ENCODE results near the gene NME7.
"Not testable (repeated sequence)": the region's sequence is repeated elsewhere in the genome, so short reads cannot be mapped to it uniquely, and the experiment has no call there.

The NME7 gene

GRCh38 chr1:169305356-169305755 is 62.2 kb downstream of the NME7 start:
- DNase-seq (ENCODE audit: low spot score): no peak

GRCh38 chr1:169300854-169301253 is 66.7 kb downstream of the NME7 start:
- no peak for DNase-seq (ENCODE audit: low spot score)

GRCh38 chr1:169298441-169298840 is 69.2 kb downstream of the NME7 start:
- DNase-seq (ENCODE audit: low spot score): no peak

DNA sequence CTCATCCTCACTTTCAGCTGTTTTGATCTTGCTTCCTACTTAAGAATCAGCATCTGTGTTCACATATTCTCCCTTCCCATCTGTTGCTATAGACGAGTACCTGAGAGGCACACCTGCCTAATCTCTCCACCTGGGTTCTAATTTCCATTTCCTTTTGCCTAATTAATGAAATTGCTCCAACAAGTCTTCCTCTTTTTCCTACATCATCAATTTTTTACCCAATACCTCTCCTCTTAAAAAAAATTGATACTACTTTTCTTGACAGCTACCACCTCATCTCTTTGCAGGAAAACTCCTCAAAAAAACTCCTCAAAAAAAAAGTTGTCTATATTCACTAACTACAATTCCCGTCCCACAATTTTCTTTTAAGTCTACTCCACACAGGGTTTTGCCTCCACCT is 71.8 kb downstream of the NME7 start:
- DNase-seq (ENCODE audit: low spot score): no peak

DNA sequence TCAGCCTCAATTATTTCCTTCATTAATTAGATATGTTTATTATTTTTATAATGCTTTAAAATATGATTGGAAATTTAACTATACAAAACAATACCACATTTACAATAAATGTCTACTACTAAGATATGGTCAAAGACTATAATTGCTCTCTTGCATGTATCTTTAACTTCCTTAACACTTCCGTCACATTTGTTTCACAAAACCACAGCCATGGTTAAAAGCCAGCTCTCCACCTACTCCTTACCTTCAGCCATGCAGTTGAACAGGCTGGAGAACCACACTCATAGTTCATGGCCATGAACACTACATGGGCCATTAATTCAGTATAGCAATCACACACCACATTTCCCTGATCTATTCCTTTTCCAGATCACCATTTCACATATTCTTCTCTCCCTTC is 72.2 kb downstream of the NME7 start:
- no peak for DNase-seq (ENCODE audit: low spot score)

DNA sequence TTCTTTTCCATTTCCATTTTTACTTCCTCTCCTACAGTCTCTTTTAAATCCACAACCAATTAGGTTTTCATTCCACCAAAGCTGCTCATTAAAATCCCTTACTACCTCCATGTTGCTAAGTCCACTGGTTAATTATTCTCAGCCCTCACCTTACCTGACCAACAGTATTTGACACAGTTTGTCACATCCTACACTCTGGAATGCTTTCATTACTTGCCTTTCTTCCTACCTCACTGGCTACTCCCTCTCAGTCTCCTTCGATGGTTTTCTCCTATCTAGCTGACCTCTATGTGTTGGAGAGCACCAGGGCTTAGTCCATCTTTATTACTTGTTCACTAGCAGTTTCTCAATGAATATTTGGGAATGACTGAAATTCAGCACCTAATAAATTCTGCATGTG is 78.6 kb downstream of the NME7 start:
- no peak for DNase-seq (ENCODE audit: low spot score)

- DNase-seq (ENCODE audit: low spot score): no peak
Observed at GRCh38 chr1:169288011-169288414, 79.6 kb downstream of the NME7 start.

DNA sequence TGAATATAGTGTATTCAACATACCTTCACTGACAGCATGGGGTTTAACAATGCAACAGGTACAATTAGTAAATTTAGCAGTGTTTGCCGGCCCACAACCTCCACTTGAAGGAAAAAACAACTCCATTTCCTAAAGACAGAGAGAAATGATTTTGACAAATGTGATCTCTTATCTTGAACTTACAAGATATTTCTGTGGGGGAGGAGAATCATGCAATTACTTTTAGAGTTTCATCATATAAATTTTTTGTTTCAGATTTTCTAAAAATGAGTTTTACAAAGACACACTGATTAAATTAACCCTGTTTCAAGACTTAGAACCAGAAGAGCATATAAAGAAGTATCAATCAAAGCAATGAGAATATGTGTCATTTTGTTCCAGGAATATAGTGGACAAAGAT is 80.3 kb downstream of the NME7 start:
- no peak for DNase-seq (ENCODE audit: low spot score)

DNA sequence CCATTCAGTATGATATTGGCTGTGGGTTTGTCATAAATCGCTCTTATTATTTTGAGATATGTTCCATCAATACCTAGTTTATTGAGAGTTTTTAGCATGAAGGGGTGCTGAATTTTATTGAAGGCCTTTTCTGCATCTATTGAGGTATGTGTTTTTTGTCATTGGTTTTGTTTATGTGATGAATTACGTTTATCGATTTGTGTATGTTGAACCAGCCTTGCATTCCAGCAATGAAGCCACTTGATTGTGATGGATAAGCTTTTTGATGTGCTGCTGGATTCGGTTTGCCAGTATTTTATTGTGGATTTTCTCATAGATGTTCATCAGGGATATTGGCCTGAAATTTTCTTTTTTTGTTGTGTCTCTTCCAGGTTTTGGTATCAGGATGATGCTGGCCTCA is 86.0 kb downstream of the NME7 start:
- DNase-seq (ENCODE audit: low spot score): not testable (repeated sequence)

GRCh38 chr1:169271098-169271497 is 96.5 kb downstream of the NME7 start:
- DNase-seq (ENCODE audit: low spot score): no peak

DNA sequence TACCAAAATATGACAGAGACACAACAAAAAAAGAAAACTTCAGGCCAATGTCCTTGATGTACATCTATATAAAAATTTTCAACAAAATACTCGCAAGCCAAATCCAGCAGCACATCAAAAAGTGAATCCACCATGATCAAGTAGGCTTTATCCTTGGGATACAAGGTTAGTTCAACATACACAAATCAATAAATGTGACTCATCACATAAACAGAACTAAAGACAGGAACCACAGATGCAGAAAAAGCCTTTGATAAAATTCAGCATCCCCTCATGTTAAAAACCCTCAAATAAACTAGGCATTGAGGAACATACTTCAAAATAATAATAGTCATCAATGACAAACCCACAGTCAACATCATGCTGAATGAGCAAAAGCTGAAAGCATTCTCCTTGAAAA is 101.5 kb downstream of the NME7 start:
- no peak for DNase-seq (ENCODE audit: low spot score)

GRCh38 chr1:169263059-169263458 is 104.5 kb downstream of the NME7 start:
- DNase-seq (ENCODE audit: low spot score): no peak

DNA sequence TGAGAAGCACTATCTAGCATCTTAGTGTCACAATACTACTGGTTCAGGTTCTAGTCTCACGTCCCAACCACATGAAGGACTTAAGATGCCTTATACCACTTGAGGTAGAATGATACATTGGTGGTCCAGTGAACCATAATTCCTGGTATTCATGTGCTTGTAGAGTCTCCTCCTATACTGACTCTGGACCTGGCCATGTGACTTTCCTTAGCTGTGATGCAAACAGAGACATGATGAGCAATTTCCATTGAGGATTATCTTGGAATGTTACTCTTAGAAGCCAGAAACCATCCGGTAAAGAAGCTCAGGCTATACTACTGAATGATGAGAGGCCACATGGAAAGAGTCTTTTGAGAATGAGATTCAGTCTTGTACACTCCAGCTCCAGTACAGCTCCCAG is 105.7 kb downstream of the NME7 start:
- DNase-seq (ENCODE audit: low spot score): no peak

DNA sequence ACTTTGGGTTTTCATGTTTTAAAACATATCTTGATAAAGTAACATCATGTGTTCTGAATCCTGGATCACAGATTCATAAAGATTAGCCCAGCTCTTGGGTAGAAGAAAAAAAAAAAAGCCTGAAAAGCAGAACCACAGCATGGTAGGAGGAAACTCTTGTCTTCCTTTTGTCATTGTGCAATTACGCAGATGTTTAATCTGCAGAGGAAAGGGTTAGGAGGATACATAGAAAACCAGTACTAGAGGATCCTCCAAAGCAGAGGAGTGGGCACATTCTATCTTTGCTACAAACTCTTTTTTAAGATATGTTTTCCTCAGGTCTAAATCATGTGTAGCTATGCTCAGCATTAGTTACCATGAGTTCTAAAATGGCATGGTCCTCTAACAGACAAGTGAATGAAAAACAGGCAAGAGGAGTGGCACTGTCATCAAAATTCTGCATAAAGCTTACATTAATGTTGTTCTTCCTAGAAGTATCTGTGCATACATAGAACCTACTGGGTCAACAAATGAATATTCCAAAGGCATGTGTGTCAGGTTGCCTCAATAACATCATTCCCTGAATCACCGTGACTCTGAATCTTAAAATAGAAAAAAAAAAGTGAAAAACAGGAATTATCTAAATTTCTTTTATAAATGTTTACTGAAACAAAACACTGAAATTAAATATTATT is 107.0 kb downstream of the NME7 start:
- no peak for DNase-seq (ENCODE audit: low spot score)

- DNase-seq (ENCODE audit: low spot score): no peak
Observed at GRCh38 chr1:169259816-169260215, 107.8 kb downstream of the NME7 start.

DNA sequence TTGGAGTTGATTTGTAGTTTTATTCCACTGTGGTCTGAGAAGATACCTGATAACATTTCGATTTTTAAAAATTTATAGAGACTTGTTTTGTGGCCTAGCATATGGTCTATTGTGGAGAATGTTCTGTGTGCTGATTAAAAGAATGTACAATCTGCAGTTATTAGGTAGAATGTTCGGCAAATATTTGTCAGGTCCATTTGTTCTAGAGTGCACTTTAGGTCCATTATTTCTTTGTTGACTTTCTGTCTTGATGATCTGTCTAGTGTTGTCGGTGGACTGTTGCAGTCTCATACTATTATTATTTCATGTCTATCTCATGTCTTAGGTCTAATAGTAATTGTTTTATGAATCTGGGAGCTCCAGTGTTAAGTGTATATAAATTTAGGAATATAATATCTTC is 116.8 kb downstream of the NME7 start:
- DNase-seq (ENCODE audit: low spot score): no peak

DNA sequence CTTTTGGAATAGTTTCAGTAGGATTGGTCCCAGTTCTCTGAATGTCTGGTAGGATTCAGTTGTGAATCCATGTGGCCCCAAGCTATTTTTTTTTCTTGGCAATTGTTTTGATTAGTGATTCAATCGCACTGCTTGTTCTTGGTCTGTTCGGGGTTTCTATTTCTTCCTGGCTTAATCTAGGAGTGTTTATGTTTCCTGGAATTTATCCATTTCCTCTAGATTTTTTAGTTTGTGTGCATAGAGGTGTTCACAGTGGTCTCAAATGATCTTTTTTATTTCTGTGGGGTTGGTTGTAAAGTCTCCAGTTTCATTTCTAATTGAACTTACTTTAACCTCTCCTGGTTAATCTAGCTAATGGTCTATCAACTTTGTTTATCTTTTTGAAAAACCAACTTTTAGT is 117.6 kb downstream of the NME7 start:
- DNase-seq (ENCODE audit: low spot score): no peak

GRCh38 chr1:169249611-169250010 is 118.0 kb downstream of the NME7 start:
- DNase-seq (ENCODE audit: low spot score): no peak

DNA sequence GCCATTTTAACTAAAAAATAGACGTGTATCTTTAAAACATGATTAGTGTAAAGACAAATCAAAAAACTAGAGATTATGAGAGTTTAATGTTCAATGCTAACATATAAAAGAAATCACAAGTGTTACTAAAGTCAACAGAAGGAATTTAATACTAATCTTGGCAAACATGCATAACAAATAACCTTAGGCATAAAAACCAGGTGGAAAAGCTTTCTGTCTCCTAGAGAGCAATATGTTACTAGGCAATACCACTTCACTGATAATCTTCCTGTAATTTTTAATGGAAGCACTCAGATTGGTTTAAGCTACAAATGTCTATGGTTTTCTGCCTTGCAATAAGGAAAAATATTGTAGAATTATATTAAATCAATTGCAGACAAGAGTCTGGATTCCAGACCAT is 121.9 kb downstream of the NME7 start:
- no peak for DNase-seq (ENCODE audit: low spot score)

DNA sequence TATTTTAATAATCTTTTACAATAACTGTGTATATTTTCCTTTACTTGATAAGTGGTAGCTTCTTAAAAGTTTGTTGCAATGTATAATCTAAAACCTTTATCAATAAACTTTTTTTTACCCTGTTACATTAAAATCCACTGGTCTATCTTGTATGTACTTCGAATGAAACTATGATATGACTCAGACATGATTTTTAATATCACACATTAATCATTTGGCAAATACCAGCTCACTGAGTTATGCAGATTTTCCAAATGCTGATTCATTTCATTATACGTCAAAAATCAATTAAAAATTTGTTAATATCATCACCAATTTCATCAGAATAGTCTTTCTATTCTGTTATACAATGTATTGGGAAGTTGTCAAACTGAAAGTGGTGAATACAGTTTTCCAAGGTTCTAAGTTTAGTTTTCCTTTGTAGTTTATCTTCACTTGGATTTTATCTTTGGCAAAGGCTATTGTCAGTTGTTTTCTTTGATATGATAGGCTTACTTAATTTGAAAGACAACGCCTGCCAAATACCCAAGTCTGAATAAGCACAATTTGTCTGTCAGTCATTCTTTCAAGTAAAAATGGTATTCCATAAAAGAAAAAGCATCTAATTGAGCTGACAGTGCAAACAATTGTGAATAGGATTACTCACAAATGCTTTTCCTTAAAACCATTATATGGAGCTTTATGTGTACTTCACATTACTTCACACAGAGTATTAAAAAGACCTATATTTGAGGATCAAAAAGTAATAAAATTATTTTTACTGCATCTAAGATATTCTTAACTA is 127.0 kb downstream of the NME7 start:
- no peak for DNase-seq (ENCODE audit: low spot score)

DNA sequence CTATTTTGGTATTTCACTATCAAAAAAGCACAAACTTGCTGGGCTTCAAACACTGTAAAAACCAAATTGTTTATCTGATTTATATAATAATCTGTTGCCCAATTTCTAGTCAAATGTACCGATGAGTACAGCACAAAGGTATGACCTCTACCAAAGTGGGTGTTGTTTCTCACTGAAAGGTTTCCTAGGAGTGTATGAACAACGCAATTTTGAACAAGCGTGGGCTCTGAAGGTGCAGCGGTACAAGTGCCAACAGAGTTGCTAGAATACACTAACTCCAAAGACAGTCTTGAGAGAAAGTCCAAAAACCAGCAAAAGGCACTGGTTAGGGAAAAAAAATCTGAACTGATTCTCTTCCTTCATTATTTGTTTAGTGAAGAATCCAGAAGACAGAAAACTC is 130.7 kb downstream of the NME7 start:
- no peak for DNase-seq (ENCODE audit: low spot score)

DNA sequence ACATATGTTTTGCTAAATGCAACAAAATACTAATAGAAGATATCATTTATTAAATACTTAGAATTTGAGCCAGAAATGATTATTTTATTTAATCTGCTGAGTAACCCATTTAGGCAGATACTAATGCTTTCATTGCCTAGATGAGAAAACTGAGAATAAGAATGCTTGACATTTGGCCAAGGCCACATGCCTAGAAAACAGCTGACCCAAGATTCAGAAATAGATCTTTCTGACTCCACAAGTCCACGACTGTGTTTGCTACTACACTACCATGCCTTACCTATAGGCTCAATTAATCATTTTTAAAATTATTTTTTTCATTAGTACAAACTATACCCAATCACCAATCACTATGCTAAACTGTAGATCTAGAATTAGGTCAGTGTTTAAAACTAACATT is 131.5 kb downstream of the NME7 start:
- no peak for DNase-seq (ENCODE audit: low spot score)

DNA sequence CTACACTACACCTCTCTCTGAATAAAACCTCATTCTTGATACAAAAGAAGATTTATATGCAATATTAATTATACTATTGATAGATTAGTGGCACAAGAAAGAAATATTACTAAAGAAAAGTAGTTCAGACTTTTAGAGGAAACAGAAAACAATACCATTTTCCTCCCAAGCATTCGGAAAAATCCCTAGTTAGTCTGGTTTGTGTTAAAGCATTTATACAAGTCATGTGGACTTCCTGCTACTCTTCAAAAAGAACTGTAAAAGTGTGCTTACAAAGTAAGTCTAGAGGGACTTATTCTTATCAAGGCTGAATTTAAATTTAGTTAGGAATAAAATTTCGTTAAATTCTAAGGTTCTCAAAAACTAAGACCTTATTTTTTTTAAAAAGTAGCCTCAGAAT is 132.0 kb downstream of the NME7 start:
- DNase-seq (ENCODE audit: low spot score): no peak

GRCh38 chr1:169234780-169235179 is 132.8 kb downstream of the NME7 start:
- no peak for DNase-seq (ENCODE audit: low spot score)

All from left forelimb (tissue), 1 donor.